ENCODE results near the gene GALNT10. TPM values are rescaled to one million over a fixed set of nuclear protein-coding genes. Genes with fewer than 3 reads are reported as not detected.

The GALNT10 gene
- polyA plus RNA-seq, 1 experiment: 203 TPM

DNA sequence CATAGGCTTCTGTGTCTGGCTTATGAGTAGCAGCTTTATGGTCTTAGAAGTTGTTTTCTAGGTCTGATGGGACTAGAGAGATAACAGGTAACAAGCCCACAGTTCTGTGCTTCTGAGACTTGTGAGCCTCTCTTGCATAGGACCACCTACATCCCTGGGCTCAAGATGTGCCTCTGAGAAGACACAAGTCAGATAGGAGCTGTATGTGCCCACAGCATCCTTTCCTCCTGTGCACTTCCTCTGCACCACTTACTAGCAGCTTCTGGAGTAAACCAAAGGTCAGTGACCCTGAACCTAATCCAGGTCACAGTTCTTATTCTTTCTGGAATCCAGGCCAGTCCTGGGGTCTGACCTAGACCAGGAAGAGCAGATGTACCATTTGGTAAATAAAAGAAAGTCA, 40.0 kb downstream of the GALNT10 start:
- DNase-seq (ENCODE audit: low read depth): no peak
- Histone ChIP-seq H3K4me3 (ENCODE audit: low read depth, low read length) (no peak overlapping the region), H3K27me3 (ENCODE audit: control insufficient read depth, insufficient read depth, low read length) (no peaks in the 10 kb centered on the region), H3K36me3 (ENCODE audit: control insufficient read depth, insufficient read depth, low read length) (0 out of 2 replicates have a peak, but pooled peaks cover 2% of the 10 kb centered on the region)
- TF ChIP-seq, protein P1, sequence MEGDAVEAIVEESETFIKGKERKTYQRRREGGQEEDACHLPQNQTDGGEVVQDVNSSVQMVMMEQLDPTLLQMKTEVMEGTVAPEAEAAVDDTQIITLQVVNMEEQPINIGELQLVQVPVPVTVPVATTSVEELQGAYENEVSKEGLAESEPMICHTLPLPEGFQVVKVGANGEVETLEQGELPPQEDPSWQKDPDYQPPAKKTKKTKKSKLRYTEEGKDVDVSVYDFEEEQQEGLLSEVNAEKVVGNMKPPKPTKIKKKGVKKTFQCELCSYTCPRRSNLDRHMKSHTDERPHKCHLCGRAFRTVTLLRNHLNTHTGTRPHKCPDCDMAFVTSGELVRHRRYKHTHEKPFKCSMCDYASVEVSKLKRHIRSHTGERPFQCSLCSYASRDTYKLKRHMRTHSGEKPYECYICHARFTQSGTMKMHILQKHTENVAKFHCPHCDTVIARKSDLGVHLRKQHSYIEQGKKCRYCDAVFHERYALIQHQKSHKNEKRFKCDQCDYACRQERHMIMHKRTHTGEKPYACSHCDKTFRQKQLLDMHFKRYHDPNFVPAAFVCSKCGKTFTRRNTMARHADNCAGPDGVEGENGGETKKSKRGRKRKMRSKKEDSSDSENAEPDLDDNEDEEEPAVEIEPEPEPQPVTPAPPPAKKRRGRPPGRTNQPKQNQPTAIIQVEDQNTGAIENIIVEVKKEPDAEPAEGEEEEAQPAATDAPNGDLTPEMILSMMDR (IDR thresholded peaks at IDR 0.05; ENCODE audit: insufficient read depth, low read depth, low read length): no peak
- ChIA-PET CTCF (interaction anchor here (1.3 kb wide), 1 partner anchor 12 kb away, joined by 6 read pairs; no protein-coding TSS in a partner anchor), POLR2A (no interaction called here)

DNA sequence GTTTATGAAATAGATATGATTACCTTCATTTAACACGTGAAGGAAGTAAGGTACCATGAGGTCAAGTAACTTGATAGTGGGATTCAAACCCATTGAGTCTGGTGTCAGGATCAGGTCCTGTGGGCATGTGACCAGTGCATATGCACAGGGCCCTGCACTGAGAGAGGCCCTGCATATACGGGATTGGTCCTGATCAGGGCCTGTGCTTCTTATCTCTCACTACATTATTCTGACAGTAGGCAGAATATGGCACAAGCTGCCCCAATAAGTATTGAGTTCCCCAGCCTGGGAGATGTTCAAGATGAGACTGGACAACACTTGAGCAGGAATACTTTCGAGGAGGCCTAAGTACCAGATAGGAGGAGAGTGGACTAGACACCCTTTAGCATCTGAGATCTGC, 44.0 kb downstream of the GALNT10 start:
- H3K27me3 ChIP-seq (ENCODE audit: control insufficient read depth, insufficient read depth, low read length): no peaks in the 10 kb centered on the region
- CTCF ChIA-PET: interaction anchor here (1.1 to 1.4 kb wide), 2 partner anchors 13 to 45 kb away, joined by 3 to 4 read pairs; no protein-coding TSS in a partner anchor
- POLR2A ChIA-PET: no interaction called here
- TF ChIP-seq, protein P1 (IDR thresholded peaks at IDR 0.05; ENCODE audit: insufficient read depth, low read depth, low read length): no peak
- 0 out of 2 replicates have a peak, but pooled peaks cover 2% of the 10 kb centered on the region for H3K36me3 ChIP-seq (ENCODE audit: control insufficient read depth, insufficient read depth, low read length)
- no peak for DNase-seq (ENCODE audit: low read depth)
- H3K4me3 ChIP-seq (ENCODE audit: low read depth, low read length): no peak overlapping the region

DNA sequence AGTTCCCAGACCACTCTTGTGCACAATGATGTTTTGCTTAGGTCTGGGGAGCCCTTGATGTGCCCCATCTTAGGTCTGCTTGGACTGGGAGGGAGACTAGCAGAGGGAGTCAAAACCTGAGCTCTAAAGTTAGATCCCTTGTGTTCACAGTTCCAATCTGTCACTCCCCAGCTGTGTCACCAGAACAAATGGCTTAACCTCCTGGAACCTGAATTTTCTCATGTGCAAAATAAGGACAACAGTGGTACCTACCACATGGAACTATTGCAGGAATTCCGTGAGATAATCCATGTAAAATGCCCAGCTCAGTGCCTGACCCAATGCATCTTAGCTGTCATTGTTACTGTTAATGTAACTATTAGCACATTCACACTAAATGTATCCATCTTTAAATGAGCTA, 45.5 kb downstream of the GALNT10 start:
- no peaks in the 10 kb centered on the region for H3K36me3 ChIP-seq (ENCODE audit: control insufficient read depth, insufficient read depth, low read length)
- no peak for DNase-seq (ENCODE audit: low read depth)
- POLR2A ChIA-PET: no interaction called here
- H3K27me3 ChIP-seq (ENCODE audit: control insufficient read depth, insufficient read depth, low read length): no peaks in the 10 kb centered on the region
- CTCF ChIA-PET: interaction anchor here (1.4 kb wide), 2 partner anchors 14 to 169 kb away, joined by 3 to 4 read pairs; no protein-coding TSS in a partner anchor
- TF ChIP-seq, protein P1 (IDR thresholded peaks at IDR 0.05; ENCODE audit: insufficient read depth, low read depth, low read length): no peak
- no peak overlapping the region for H3K4me3 ChIP-seq (ENCODE audit: low read depth, low read length)

DNA sequence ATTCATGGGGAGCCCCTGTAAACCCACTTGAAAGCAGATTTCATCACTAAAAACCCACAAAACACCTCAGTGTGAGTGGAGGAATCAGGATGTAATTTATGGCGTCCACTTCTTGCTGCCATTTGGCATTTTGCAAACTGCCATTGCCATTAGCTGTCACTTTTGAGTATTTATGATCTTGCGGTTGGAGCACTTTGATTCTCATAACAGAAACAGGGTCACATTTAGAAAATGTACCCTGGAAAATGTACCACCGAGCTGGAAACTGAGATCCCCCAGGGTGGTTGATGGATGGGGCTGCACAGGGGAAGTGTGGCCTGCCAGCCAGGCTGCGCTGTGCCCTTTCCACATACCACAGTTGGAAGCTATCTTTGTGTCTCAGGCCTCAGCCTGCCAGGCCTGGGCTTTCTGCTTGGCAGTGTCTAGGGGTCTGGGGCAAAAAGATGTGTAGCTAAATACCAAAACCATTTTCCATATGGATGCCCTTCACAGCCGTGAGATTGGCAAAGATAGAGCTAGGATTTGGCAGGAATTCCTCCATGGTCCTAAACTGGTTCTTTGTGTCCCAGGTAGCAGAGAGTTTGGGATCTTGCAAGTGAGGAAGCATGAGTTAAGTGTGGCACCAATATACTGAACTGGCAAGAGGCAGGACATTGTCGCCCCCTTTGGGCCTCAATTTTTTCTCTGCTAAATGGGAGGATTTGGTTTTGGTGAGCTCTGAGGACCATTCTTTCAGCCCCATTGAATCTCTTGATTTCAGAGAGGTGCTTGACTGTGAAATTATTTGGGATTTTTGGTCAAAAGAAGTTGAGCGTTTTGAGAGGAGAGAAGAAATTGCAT, 46.2 kb downstream of the GALNT10 start:
- DNase-seq (ENCODE audit: low read depth): no peak
- no peak overlapping the region for H3K4me3 ChIP-seq (ENCODE audit: low read depth, low read length)
- TF ChIP-seq, protein P1 (IDR thresholded peaks at IDR 0.05; ENCODE audit: insufficient read depth, low read depth, low read length): no peak
- H3K27me3 ChIP-seq (ENCODE audit: control insufficient read depth, insufficient read depth, low read length): no peaks in the 10 kb centered on the region
- no peaks in the 10 kb centered on the region for H3K36me3 ChIP-seq (ENCODE audit: control insufficient read depth, insufficient read depth, low read length)
- POLR2A ChIA-PET: no interaction called here
- CTCF ChIA-PET: interaction anchor here (1.4 kb wide), 1 partner anchor 168 kb away, joined by 3 read pairs; no protein-coding TSS in a partner anchor

DNA sequence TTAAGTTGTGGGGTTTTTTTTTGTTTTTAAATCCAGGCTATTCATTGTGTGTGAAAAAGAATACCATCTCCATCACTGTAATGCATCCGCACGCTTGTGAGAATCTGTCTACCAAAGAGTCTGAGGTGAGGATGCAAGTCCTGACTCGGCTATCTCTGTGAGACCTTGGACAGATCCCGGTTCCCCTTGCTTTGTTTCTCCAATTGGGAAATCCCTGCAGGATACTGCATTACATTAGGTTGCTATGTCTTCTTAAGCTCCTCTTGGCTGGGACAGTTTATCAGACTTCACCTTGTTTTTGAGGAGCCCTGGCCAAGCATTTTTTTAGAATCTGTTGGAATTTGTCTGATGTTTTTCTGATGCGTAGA, 46.8 kb downstream of the GALNT10 start:
- no peak for DNase-seq (ENCODE audit: low read depth)
- CTCF ChIA-PET: interaction anchor here (1.0 to 1.4 kb wide), 2 partner anchors 13 to 167 kb away, joined by 3 read pairs; no protein-coding TSS in a partner anchor
- TF ChIP-seq, protein P1 (IDR thresholded peaks at IDR 0.05; ENCODE audit: insufficient read depth, low read depth, low read length): no peak
- POLR2A ChIA-PET: no interaction called here
- H3K4me3 ChIP-seq (ENCODE audit: low read depth, low read length): no peak overlapping the region
- H3K27me3 ChIP-seq (ENCODE audit: control insufficient read depth, insufficient read depth, low read length): no peaks in the 10 kb centered on the region
- H3K36me3 ChIP-seq (ENCODE audit: control insufficient read depth, insufficient read depth, low read length): no peaks in the 10 kb centered on the region
